Esophagus squamous epithelium (tissue), 5 donors: ENCODE data around the gene EYS. TPM values are rescaled to one million over a fixed set of nuclear protein-coding genes. Genes with fewer than 3 reads are reported as not detected.
"Not testable (repeated sequence)": the region's sequence is repeated elsewhere in the genome, so short reads cannot be mapped to it uniquely, and the experiment has no call there.

Experiments used
- DNase-seq: peaks from one replicate; lab custom pipeline; 2025; lab: John Stamatoyannopoulos, UW
- H3K27ac ChIP-seq, 4 donors: fragments of 200-600 bp; sonication (generic); one replicate each; pipeline ENCODE4 v1.5.1; 2016 to 2019; ENCODE audit warnings: mild to moderate bottlenecking in 1 of 4
- H3K27me3 ChIP-seq, 4 donors: fragments of 200-600 bp; sonication (generic); 1 replicate in 3 of 4; 2 replicates in 1 of 4; pipeline versions ENCODE4 v1.5.1 to v1.6.0; 2017 to 2021; ENCODE audit warnings: antibody characterized with exemption in 1 of 4
- H3K36me3 ChIP-seq, 3 donors: fragments of 200-600 bp; sonication (generic); one replicate each; pipeline ENCODE4 v1.5.1; 2016 to 2019
- H3K4me1 ChIP-seq, 3 donors: fragments of 200-600 bp; sonication (generic); one replicate each; pipeline ENCODE4 v1.5.1; 2017 to 2019
- H3K4me3 ChIP-seq, 4 donors: fragments of 200-600 bp; sonication (generic); 1 replicate in 3 of 4; 2 replicates in 1 of 4; pipeline ENCODE4 v1.5.1; 2016 to 2019; ENCODE audit warnings: mild to moderate bottlenecking in 2 of 4, moderate library complexity in 1 of 4
- H3K9me3 ChIP-seq, 3 donors: fragments of 200-600 bp; sonication (generic); one replicate each; pipeline ENCODE4 v1.5.1; 2016 to 2019
- POLR2A ChIP-seq, 4 donors: fragments of 450-650 bp; IDR thresholded peaks; one replicate each; pipeline ENCODE4 v1.6.1; 2017; ENCODE audit warnings: antibody characterized with exemption in 4 of 4, mild to moderate bottlenecking in 4 of 4, moderate library complexity in 3 of 4
- WGBS, 2 donors: methylation state at CpG; one replicate each; pipeline ENCODE4 v1.1.5; 2018; 5-methylcytosine and 5-hydroxymethylcytosine counted together
- intact Hi-C: fragments of 100-400 bp; cut with DNase I; formaldehyde crosslinking; loops from one replicate; pipeline ENCODE4 v1.15.0; 2022
- total RNA-seq, 4 donors: library from RNA; depleted of rRNA; stranded (reverse); fragments of >200 nt; gene quantifications; one replicate each; pipeline ENCODE4 v1.1.0, GENCODE V29; 2016
- TF ChIP-seq, protein P1 (sequence below), 6 experiments: fragments of 450-650 bp in 4 of 6; fragments of 200-600 bp in 2 of 6; sonication (generic) in 2 of 6; IDR thresholded peaks; one replicate each; pipeline ENCODE4 v1.5.1; 2016 to 2019; ENCODE audit warnings: antibody characterized with exemption in 6 of 6, mild to moderate bottlenecking in 4 of 6, moderate library complexity in 4 of 6
- donor health status: DM: yes; HTN: yes; CAD: no.

Gene EYS
- total RNA-seq, 4 donors from 2014 or later: 0.87 TPM; not detected in 3

DNA sequence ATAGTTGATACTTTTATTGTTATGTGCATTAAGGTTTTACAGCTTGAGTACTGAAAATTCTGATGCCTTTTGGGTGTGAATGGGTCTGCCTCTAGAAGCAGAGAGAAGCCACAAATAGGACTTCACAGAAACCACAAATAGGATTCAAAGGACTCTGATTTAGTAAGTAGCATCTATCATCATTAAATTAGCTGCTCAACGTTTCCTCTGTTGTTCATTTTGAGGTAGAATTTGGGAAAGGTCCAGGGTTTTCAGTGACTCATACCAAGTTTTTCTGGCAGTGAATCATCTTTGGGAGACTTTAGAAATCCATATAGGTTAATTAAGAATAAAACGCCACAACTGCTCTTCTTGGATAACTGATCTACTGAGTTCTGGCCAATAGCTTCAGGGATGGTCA lies 1966.3 kb downstream of the EYS start:
- Histone ChIP-seq H3K4me3 (no peak overlapping the region), H3K4me1 (peaks cover 0 to 18% (median 0%) of the 10 kb centered on the region in 3 donors), H3K27me3 (no peaks in the 10 kb centered on the region), H3K9me3 (no peaks in the 10 kb centered on the region), H3K27ac (no peak overlapping the region), H3K36me3 (no peaks in the 10 kb centered on the region)
- 8 to 25% methylated on average over 2 of the region's 2 CpGs for WGBS, 2 donors
- no peak for DNase-seq
- intact Hi-C loops: no loop called here
- TF ChIP-seq, protein P1, sequence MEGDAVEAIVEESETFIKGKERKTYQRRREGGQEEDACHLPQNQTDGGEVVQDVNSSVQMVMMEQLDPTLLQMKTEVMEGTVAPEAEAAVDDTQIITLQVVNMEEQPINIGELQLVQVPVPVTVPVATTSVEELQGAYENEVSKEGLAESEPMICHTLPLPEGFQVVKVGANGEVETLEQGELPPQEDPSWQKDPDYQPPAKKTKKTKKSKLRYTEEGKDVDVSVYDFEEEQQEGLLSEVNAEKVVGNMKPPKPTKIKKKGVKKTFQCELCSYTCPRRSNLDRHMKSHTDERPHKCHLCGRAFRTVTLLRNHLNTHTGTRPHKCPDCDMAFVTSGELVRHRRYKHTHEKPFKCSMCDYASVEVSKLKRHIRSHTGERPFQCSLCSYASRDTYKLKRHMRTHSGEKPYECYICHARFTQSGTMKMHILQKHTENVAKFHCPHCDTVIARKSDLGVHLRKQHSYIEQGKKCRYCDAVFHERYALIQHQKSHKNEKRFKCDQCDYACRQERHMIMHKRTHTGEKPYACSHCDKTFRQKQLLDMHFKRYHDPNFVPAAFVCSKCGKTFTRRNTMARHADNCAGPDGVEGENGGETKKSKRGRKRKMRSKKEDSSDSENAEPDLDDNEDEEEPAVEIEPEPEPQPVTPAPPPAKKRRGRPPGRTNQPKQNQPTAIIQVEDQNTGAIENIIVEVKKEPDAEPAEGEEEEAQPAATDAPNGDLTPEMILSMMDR (IDR thresholded peaks at IDR 0.05): no peak
- TF ChIP-seq POLR2A (IDR thresholded peaks at IDR 0.05): no peak

DNA sequence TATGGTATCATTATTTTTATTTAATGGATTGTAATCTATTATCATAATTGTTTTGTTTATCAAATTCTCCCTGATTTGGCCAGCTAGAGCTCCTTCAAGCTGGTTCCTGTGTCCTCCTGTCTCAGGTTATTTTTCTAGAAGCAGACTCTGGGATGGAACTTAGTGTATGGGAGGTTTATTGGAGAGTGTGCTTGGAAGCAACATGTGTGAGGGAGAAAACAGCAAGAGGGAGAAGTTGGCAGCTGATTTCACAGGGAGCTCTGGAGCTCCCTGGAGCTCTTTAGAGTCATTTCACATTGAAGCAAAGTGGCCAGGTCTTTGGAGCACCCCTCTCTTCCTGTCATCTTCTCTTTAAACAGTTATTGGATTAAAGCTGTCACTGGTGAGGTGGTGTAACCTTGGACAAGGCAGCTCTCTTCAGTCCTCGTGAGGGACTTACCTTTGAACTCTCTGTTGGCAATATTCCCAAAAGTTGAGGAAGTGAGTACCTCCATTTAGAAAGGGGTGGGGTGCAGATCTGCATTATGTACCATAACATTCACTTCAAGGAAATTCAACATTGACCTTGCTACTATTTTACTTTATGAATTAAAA lies 1967.8 kb downstream of the EYS start:
- WGBS, 2 donors: 0% methylated on average over 1 of the region's 1 CpG
- no peaks in the 10 kb centered on the region for H3K27me3 ChIP-seq
- no peak overlapping the region for H3K27ac ChIP-seq
- intact Hi-C loops: no loop called here
- no peak overlapping the region for H3K4me3 ChIP-seq
- peaks cover 0 to 18% (median 0%) of the 10 kb centered on the region in 3 donors for H3K4me1 ChIP-seq
- H3K9me3 ChIP-seq: no peaks in the 10 kb centered on the region
- TF ChIP-seq, protein P1 (IDR thresholded peaks at IDR 0.05): no peak
- TF ChIP-seq POLR2A (IDR thresholded peaks at IDR 0.05): no peak
- H3K36me3 ChIP-seq: no peaks in the 10 kb centered on the region
- DNase-seq: no peak

DNA sequence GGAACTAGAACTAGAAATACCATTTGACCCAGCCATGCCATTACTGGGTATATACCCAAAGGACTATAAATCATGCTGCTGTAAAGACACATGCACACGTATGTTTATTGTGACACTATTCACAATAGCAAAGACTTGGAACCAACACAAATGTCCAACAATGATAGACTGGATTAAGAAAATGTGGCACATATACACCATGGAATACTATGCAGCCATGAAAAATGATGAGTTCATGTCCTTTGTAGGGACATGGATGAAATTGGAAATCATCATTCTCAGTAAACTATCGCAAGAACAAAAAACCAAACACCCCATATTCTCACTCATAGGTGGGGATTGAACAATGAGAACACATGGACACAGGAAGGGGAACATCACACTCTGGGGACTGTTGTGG lies 1968.8 kb downstream of the EYS start:
- H3K4me3 ChIP-seq, H3K27ac ChIP-seq, H3K9me3 ChIP-seq, H3K27me3 ChIP-seq, H3K36me3 ChIP-seq, DNase-seq, intact Hi-C loops: not testable (repeated sequence)
- H3K4me1 ChIP-seq: peaks cover 0 to 18% (median 0%) of the 10 kb centered on the region in 3 donors
- WGBS, 2 donors: 90 to 100% methylated on average over 2 of the region's 2 CpGs

DNA sequence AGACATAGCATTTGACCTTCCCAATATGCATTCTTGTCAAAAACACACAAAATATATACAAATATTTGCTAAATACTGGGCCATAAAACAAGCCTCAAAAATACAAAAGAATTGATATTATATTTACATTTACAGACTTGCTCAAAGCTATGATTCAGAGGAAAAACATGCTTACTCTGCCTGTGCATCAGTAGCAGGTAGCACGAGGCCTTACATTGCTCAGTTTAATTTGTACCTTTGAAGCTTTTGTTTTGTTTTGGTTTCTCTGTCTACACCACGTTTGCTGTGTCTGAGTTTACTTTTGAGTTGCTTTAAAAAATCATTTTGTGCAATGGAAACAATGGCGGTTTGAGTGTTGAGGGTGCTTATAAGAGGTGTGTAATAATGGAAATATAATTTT lies 1972.1 kb downstream of the EYS start:
- WGBS, 2 donors: 52% methylated on average over 3 of the region's 3 CpGs
- H3K36me3 ChIP-seq: no peaks in the 10 kb centered on the region
- peaks cover 0 to 15% (median 0%) of the 10 kb centered on the region in 3 donors for H3K4me1 ChIP-seq
- no peaks in the 10 kb centered on the region for H3K9me3 ChIP-seq
- no peak for TF ChIP-seq POLR2A (IDR thresholded peaks at IDR 0.05)
- TF ChIP-seq, protein P1 (IDR thresholded peaks at IDR 0.05): no peak
- intact Hi-C loops: no loop called here
- no peaks in the 10 kb centered on the region for H3K27me3 ChIP-seq
- no peak overlapping the region for H3K4me3 ChIP-seq
- no peak for DNase-seq
- no peak overlapping the region for H3K27ac ChIP-seq

DNA sequence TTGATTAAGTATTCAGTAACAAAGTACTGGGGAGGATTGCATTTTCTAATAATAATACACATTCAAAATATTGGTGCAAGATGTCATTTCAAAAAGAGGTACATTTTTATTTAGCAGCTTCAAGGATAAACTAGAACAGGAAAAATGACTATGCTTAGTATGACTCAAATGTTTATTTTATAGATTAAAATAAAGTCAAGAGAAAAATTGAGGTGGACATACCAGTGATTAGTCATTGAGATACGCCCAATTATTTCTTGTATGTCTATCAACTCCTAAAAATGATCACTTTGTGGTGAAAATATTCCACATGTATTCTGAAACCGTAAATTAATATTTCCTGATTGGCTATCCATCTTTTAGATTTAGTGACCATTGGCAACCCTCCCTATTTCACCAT lies 1974.7 kb downstream of the EYS start:
- 47 to 61% methylated on average over 2 of the region's 2 CpGs for WGBS, 2 donors
- DNase-seq: no peak
- no peaks in the 10 kb centered on the region for H3K27me3 ChIP-seq
- intact Hi-C loops: no loop called here
- no peak overlapping the region for H3K4me3 ChIP-seq
- no peaks in the 10 kb centered on the region for H3K9me3 ChIP-seq
- H3K27ac ChIP-seq: no peak overlapping the region
- peaks cover 0 to 12% (median 0%) of the 10 kb centered on the region in 3 donors for H3K4me1 ChIP-seq
- no peak for TF ChIP-seq POLR2A (IDR thresholded peaks at IDR 0.05)
- TF ChIP-seq, protein P1 (IDR thresholded peaks at IDR 0.05): no peak
- H3K36me3 ChIP-seq: no peaks in the 10 kb centered on the region
